Neural cell (in vitro differentiated cells): ENCODE results near the gene SNAP25.

Source experiments
- POLR2AphosphoS5 ChIP-seq: IDR thresholded peaks from 2 replicates; pipeline ENCODE4 v1.6.1; 2012
- TF ChIP-seq, protein P1 (sequence below): fragments of 450-650 bp; IDR thresholded peaks from 2 replicates; pipeline ENCODE4 v1.5.1; 2014; ENCODE audit warnings: antibody characterized with exemption, mild to moderate bottlenecking, moderate library complexity; ENCODE audit not compliant: poor library complexity, severe bottlenecking

DNA sequence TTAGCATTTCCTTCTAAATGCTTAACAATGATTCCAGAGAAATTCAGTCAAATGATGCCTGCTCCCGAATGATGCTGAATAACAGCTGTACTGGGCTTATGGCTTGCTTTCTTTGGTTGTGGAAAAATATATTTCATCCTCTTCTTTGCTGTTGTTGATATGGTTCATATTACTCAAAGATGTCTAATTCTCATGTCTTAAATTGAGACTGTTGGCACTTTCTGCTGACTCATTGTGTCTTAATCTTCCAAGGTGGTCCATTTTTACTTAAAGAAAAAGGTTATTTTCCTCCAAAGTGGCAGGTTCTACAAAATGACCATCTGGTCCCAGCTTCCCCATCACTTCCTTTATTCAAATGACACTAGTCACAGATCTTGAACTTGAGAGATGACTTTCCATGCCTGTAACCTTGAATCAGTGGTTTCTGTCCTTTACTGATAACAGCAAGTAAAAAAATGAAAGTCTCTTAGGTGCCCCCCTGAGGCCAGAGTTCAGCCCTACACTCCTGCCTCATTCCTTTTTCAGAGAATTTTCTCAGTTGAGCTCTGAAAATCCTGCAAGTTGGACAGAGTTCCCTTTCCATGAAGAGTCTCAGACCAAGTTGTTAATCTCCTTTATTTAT, 6.9 kb downstream of the SNAP25 start:
- TF ChIP-seq, protein P1, sequence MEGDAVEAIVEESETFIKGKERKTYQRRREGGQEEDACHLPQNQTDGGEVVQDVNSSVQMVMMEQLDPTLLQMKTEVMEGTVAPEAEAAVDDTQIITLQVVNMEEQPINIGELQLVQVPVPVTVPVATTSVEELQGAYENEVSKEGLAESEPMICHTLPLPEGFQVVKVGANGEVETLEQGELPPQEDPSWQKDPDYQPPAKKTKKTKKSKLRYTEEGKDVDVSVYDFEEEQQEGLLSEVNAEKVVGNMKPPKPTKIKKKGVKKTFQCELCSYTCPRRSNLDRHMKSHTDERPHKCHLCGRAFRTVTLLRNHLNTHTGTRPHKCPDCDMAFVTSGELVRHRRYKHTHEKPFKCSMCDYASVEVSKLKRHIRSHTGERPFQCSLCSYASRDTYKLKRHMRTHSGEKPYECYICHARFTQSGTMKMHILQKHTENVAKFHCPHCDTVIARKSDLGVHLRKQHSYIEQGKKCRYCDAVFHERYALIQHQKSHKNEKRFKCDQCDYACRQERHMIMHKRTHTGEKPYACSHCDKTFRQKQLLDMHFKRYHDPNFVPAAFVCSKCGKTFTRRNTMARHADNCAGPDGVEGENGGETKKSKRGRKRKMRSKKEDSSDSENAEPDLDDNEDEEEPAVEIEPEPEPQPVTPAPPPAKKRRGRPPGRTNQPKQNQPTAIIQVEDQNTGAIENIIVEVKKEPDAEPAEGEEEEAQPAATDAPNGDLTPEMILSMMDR, result peak; percentile 46
- TF ChIP-seq POLR2AphosphoS5, result no peak
